ENCODE measurements around the gene RSL1D1. TPM values are rescaled to one million over a fixed set of nuclear protein-coding genes. Genes with fewer than 3 reads are reported as not detected.
"Not testable (repeated sequence)": the region's sequence is repeated elsewhere in the genome, so short reads cannot be mapped to it uniquely, and the experiment has no call there.

Gene RSL1D1
- total RNA-seq, 2 experiments from 2014 or later = 146 to 157 TPM

DNA sequence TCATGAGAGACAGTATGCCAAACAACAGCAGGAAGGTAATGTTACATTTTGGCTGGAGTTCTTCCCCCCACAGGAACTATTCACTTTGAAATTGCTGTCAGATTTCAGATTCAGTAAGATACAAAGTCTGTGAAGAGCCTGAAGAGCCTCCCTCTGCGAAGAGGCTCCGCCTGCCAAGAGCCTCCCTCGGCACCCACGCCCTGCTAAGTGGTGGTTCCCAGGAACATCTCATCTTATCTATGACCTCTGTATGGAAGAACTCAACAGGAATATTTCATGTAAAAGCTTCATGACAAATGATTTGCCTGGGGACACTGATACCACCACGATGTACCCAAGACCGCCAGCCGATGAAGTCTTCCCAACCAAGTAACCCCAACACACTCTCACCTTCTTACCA lies 57.5 kb downstream of the RSL1D1 start:
- ChIA-PET CTCF (interaction anchor here (1.5 to 1.6 kb wide), 2 partner anchors 13 to 51 kb away, joined by 3 to 5 read pairs; partner anchors contain the start of gene TXNDC11), POLR2A (interaction anchor here (0.7 to 1.1 kb wide), 2 partner anchors 11 to 52 kb away, joined by 3 read pairs; no protein-coding TSS in a partner anchor)
- Mint-ChIP-seq H3K27ac (peak overlapping the region; percentile 89), H3K27me3 (no peaks in the 10 kb centered on the region), H3K9me3 (no peaks in the 10 kb centered on the region), H3K4me3 (peak overlapping the region; percentile 38), H3K4me1 (peaks cover 67% of the 10 kb centered on the region), H3K36me3 (ENCODE audit: low read depth) (peaks cover 41% of the 10 kb centered on the region)
- DNase-seq = no peak

DNA sequence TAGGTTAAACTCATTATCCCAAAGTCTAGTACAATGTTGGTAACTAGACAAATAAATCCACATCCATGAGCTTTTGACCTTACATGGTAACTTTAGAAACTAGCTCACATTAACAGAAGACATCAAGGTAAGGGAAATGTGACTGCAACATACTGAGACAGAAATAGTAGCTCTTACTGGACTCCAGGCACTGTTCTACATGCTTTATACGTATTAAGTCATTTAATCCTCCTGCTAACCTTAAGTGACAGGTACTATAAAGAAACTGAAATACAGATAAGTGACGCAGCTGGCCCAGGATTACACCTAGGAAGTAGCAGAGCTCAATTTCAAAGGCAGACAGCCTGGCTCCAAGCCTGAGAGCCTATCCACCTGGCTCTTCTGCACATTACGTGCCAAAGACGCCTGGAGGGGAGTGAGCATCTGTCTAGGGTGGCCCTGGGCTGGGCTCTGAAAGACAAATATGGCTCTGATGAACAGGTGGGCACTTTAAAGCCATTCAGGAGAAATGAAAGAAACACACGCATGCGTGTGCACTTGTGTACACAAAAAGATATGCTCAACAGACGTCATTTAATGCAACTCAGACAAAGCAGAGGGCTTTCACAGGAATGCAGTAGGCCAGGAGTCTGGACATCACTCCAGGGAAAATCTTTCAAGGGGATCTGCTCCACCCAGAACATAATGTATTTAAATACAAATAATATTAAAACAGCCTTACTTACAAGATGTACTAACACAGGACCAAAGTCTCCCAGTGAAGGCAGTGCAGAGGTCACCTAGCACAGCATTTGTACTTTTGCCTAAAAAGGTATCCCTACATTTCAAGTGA lies 58.7 kb downstream of the RSL1D1 start:
- H3K27ac Mint-ChIP-seq = no peak overlapping the region
- ChIA-PET CTCF (interaction anchor here (0.6 to 1.6 kb wide), 4 partner anchors 8 to 1270 kb away, joined by 3 to 5 read pairs (median 3); partner anchors contain the start of gene TXNDC11), POLR2A (interaction anchor here (0.7 to 2.3 kb wide), 4 partner anchors 10 to 51 kb away, joined by 3 to 10 read pairs (median 6); partner anchors contain the start of gene TXNDC11)
- H3K4me1 Mint-ChIP-seq = peaks cover 64% of the 10 kb centered on the region
- no peak for DNase-seq
- no peaks in the 10 kb centered on the region for H3K9me3 Mint-ChIP-seq
- peaks cover 40% of the 10 kb centered on the region for H3K36me3 Mint-ChIP-seq (ENCODE audit: low read depth)
- no peaks in the 10 kb centered on the region for H3K27me3 Mint-ChIP-seq
- no peak overlapping the region for H3K4me3 Mint-ChIP-seq

DNA sequence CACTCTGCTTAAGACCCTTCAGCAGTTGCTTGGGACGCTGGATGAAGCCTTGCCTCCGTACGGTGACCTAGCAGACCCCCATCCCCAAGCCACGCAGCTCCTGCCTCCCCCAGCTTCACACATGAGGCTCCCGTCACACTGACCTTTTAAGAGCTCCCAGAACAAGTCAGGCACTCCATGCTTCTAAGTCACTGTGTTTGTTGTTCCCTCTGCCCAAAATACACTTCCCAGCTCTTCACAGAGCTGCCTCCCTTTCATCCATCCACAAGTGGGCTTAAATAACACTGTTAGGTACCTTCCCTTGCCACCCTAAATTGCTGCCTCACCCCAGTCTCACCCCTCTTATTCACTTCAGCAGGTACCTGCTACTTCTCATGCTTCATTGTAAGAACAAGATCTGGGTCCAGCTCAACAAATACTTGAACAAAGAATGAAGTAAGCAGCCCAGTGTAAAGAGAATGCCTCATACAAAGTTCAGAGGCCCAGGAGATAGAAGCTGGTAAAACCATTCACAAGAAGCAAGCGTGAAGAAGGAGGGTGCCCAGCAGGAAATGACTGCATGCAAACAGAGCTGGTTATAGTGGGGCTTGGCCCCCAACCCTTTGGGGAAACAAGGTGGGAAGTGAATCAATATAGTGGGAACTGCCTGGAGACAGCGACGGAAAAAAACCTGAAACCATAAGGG lies 60.1 kb downstream of the RSL1D1 start:
- Mint-ChIP-seq H3K27me3 (no peaks in the 10 kb centered on the region), H3K9me3 (no peaks in the 10 kb centered on the region), H3K4me3 (no peak overlapping the region), H3K4me1 (peaks cover 76% of the 10 kb centered on the region), H3K27ac (peak overlapping the region; percentile 23), H3K36me3 (ENCODE audit: low read depth) (peaks cover 43% of the 10 kb centered on the region)
- DNase-seq = no peak
- POLR2A ChIA-PET = interaction anchor here (0.9 to 2.3 kb wide), 3 partner anchors 9 to 49 kb away, joined by 3 to 10 read pairs (median 8); partner anchors contain the start of gene TXNDC11
- CTCF ChIA-PET = interaction anchor here (0.7 kb wide), 1 partner anchor 112 kb away, joined by 4 read pairs; no protein-coding TSS in a partner anchor

DNA sequence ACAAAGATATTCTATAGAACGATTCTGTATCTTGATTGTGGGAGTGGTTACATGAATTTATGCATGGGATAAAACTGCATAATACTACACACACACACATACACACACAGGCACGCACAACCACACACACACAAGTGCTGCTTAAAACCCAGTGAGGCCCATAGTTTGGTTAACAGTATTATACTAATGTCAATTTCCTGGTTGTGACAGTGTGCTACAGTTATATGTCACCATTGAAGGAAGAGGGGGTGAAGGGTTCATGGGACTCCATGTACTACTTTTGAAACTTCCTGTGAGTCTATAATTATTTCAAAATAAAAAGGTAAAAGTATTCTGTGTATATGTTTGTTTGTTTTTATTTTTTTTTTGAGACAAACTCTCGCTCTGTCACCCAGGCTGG lies 62.4 kb downstream of the RSL1D1 start:
- no peaks in the 10 kb centered on the region for H3K9me3 Mint-ChIP-seq
- DNase-seq = peak; percentile 15
- POLR2A ChIA-PET = no interaction called here
- H3K4me1 Mint-ChIP-seq = peaks cover 68% of the 10 kb centered on the region
- peak overlapping the region; percentile 45 for H3K27ac Mint-ChIP-seq
- CTCF ChIA-PET = no interaction called here
- H3K36me3 Mint-ChIP-seq (ENCODE audit: low read depth) = peaks cover 20% of the 10 kb centered on the region
- H3K27me3 Mint-ChIP-seq = no peaks in the 10 kb centered on the region
- no peak overlapping the region for H3K4me3 Mint-ChIP-seq

DNA sequence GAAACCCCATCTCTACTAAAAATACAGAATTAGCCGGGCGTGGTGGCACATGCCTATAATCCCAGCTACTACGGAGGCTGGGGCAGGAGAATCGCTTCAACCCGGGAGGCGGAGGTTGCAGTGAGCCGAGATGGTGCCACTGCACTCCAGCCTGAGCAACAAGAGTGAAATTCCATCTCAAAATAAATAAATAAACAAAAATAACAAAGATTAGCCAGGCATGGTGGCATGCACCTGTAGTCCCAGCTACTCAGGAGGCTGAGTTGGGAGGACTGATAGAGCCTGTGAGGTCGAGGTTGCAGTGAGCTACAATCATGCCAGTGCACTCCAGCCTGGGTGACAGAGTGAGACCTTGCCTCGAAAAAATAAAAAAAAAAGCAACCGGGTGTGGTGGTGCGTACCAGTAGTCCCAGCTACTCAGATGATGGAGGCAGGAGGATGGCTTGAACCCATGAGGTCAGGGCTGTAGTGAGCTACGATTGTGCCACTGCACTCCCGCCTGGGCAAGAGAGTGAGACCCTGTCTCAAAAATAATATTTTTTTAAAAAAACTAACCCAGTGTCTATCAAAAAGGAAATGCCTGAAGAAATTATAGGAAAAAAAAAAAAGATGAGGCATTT lies 66.3 kb downstream of the RSL1D1 start:
- POLR2A ChIA-PET = interaction anchor here (1.1 to 10.1 kb wide), 4 partner anchors 13 to 131 kb away, joined by 3 to 165 read pairs (median 26); partner anchors contain the start of genes GSPT1, TXNDC11 and ZC3H7A
- H3K36me3 Mint-ChIP-seq (ENCODE audit: low read depth) = peaks cover 33% of the 10 kb centered on the region
- H3K27me3 Mint-ChIP-seq, DNase-seq, H3K9me3 Mint-ChIP-seq, H3K4me3 Mint-ChIP-seq: not testable (repeated sequence)
- CTCF ChIA-PET = interaction anchor here (0.6 to 4.6 kb wide), 5 partner anchors 12 to 442 kb away, joined by 4 to 52 read pairs (median 4); partner anchors contain the start of gene ZC3H7A
- peaks cover 71% of the 10 kb centered on the region for H3K4me1 Mint-ChIP-seq
- H3K27ac Mint-ChIP-seq = peak overlapping the region; percentile 81

DNA sequence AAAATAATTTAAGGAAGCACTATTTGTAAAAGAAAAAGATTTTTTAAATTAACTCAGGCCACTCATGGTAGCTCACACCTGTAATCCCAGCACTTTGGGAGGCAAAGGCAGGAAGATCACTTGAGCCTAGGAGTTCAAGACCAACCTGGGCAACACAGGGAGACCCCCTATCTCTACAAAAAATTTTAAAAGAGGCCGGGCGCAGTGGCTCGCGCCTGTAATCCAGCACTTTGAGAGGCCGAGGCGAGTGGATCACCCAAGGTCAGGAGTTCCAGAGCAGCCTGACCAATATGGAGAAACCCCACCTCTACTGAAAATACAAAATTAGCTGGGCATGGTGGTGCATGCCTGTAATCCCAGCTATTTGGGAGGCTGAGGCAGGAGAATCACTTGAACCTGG lies 67.0 kb downstream of the RSL1D1 start:
- ChIA-PET CTCF (interaction anchor here (0.6 to 4.6 kb wide), 5 partner anchors 12 to 561 kb away, joined by 3 to 52 read pairs (median 4); partner anchors contain the start of genes TXNDC11 and ZC3H7A), POLR2A (interaction anchor here (6.7 to 10.1 kb wide), 2 partner anchors 13 to 42 kb away, joined by 49 to 165 read pairs; partner anchors contain the start of genes TXNDC11 and ZC3H7A)
- H3K4me1 Mint-ChIP-seq = peaks cover 70% of the 10 kb centered on the region
- not testable (repeated sequence) for DNase-seq, H3K4me3 Mint-ChIP-seq, H3K27me3 Mint-ChIP-seq, H3K9me3 Mint-ChIP-seq
- H3K27ac Mint-ChIP-seq = peak overlapping the region; percentile 63
- peaks cover 38% of the 10 kb centered on the region for H3K36me3 Mint-ChIP-seq (ENCODE audit: low read depth)

DNA sequence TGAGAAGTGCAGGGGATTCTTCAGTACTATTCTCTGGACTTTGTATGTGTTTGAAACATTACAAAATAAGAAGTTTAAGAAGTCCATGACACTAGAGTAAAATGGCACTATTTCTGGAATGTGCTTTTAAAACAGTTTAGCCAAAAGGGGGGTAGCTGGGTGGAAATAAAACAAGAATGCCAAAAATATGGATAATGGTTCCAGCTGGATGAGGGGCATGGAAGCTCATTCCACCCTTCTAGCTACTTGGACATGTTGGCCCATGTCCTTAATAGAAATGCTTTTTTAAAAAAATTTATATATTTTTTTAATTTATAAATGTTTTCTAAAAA lies 67.3 kb downstream of the RSL1D1 start:
- peak overlapping the region; percentile 72 for H3K4me3 Mint-ChIP-seq
- CTCF ChIA-PET = interaction anchor here (0.7 to 4.6 kb wide), 3 partner anchors 13 to 561 kb away, joined by 3 to 52 read pairs (median 4); partner anchors contain the start of genes TXNDC11 and ZC3H7A
- peaks cover 70% of the 10 kb centered on the region for H3K4me1 Mint-ChIP-seq

More for the DNA sequence above, 67.3 kb downstream of the RSL1D1 start:
- Mint-ChIP-seq H3K27me3 (no peaks in the 10 kb centered on the region), H3K27ac (peak overlapping the region; percentile 98), H3K36me3 (ENCODE audit: low read depth) (peaks cover 39% of the 10 kb centered on the region), H3K9me3 (no peaks in the 10 kb centered on the region)
- no peak for DNase-seq
- POLR2A ChIA-PET = interaction anchor here (6.7 to 10.1 kb wide), 2 partner anchors 14 to 42 kb away, joined by 49 to 165 read pairs; partner anchors contain the start of genes TXNDC11 and ZC3H7A

Other genes with a start within 250 kb of the RSL1D1 start
- gene SNN, start 183.1 kb downstream of the RSL1D1 start, total RNA-seq = 1 to 10 TPM; 6.2 to 7.3 TPM
- gene TXNDC11, start 108.7 kb downstream of the RSL1D1 start, total RNA-seq = 10 to 100 TPM; 45.3 to 46.6 TPM
- gene ZC3H7A, start 54.3 kb downstream of the RSL1D1 start, total RNA-seq = 10 to 100 TPM; 68.9 to 70.9 TPM
- 100 to 1,000 TPM; 124 to 125 TPM for gene GSPT1, start 64.4 kb upstream of the RSL1D1 start, total RNA-seq
- gene NPIPB2, start 90.5 kb upstream of the RSL1D1 start, total RNA-seq = 1 to 10 TPM; 5.5 to 8.1 TPM
- not detected for gene TNFRSF17, start 113.7 kb upstream of the RSL1D1 start, total RNA-seq
- 10 to 100 TPM; 13.1 to 13.7 TPM for gene SNX29, start 125.2 kb upstream of the RSL1D1 start, total RNA-seq

Data from activated CD4-positive, alpha-beta memory T cell treated with anti-CD3 and anti-CD28 coated beads, Interleukin-2, amount 10 ng/mL, durations not matched to agents 7 days and 5 days (primary cell).